HEK293T (cell line): ENCODE data around the gene KAZALD1.

Source experiments
- CTCF ChIA-PET: fragments of 350-600 bp; formaldehyde crosslinking; extraction: SDS; loops from one replicate; lab custom pipeline; 2021; ENCODE audit warnings: antibody characterized with exemption, inconsistent platforms; lab: Yijun Ruan, JAX
- POLR2A ChIA-PET: fragments of 350-600 bp; formaldehyde crosslinking; extraction: SDS; loops from one replicate; lab custom pipeline; 2020; ENCODE audit warnings: antibody characterized with exemption, inconsistent platforms; lab: Yijun Ruan, JAX
- DNase-seq: peaks from one replicate; pipeline ENCODE4 v3.0.0; 2012; ENCODE audit warnings: mixed read lengths; ENCODE audit errors: extremely low spot score
- ARNT ChIP-seq: fragments of 450-650 bp; IDR thresholded peaks from 2 replicates; pipeline ENCODE4 v1.6.1; 2017; ENCODE audit warnings: mild to moderate bottlenecking
- BHLHE40 ChIP-seq: fragments of 450-650 bp; IDR thresholded peaks from 2 replicates; pipeline ENCODE4 v1.6.1; 2016; ENCODE audit warnings: mild to moderate bottlenecking, moderate library complexity, borderline replicate concordance
- CTBP1 ChIP-seq: fragments of 450-650 bp; IDR thresholded peaks from 2 replicates; pipeline ENCODE4 v1.6.1; 2016; ENCODE audit warnings: borderline replicate concordance
- ELF4 ChIP-seq: fragments of 450-650 bp; IDR thresholded peaks from 2 replicates; pipeline ENCODE4 v1.6.1; 2017; ENCODE audit warnings: antibody characterized with exemption
- FOXA1 ChIP-seq: fragments of 450-650 bp; IDR thresholded peaks from 2 replicates; pipeline ENCODE4 v1.6.1; 2016; ENCODE audit warnings: mild to moderate bottlenecking
- FOXK2 ChIP-seq: fragments of 450-650 bp; IDR thresholded peaks from 2 replicates; pipeline ENCODE4 v1.6.1; 2016; ENCODE audit warnings: mild to moderate bottlenecking
- FOXM1 ChIP-seq: fragments of 450-650 bp; IDR thresholded peaks from 2 replicates; pipeline ENCODE4 v1.6.1; 2017; ENCODE audit warnings: mild to moderate bottlenecking, borderline replicate concordance
- HDGF ChIP-seq: fragments of 450-650 bp; IDR thresholded peaks from 2 replicates; pipeline ENCODE4 v1.6.1; 2017; ENCODE audit warnings: antibody characterized with exemption, borderline replicate concordance
- L3MBTL2 ChIP-seq: fragments of 450-650 bp; conservative IDR thresholded peaks from 2 replicates; pipeline ENCODE4 v1.6.1; 2016; ENCODE audit warnings: mild to moderate bottlenecking
- LEF1 ChIP-seq: fragments of 450-650 bp; IDR thresholded peaks from 2 replicates; pipeline ENCODE4 v1.6.1; 2017; ENCODE audit warnings: mild to moderate bottlenecking, borderline replicate concordance
- NFRKB ChIP-seq: fragments of 450-650 bp; IDR thresholded peaks from 2 replicates; pipeline ENCODE4 v1.6.1; 2016; ENCODE audit warnings: mild to moderate bottlenecking, moderate library complexity
- PKNOX1 ChIP-seq: fragments of 450-650 bp; IDR thresholded peaks from 2 replicates; pipeline ENCODE4 v1.6.1; 2016
- SP1 ChIP-seq: fragments of 450-650 bp; IDR thresholded peaks from 2 replicates; pipeline ENCODE4 v1.6.1; 2017
- SUZ12 ChIP-seq: fragments of 450-650 bp; IDR thresholded peaks from 2 replicates; pipeline ENCODE4 v1.6.1; 2016; ENCODE audit warnings: mild to moderate bottlenecking
- TARDBP ChIP-seq: fragments of 450-650 bp; IDR thresholded peaks from 2 replicates; pipeline ENCODE4 v1.6.1; 2016
- ZNF384 ChIP-seq: fragments of 450-650 bp; IDR thresholded peaks from 2 replicates; pipeline ENCODE4 v1.6.1; 2016

The KAZALD1 gene

GRCh38 chr10:101095550-101096213 is 33.9 kb downstream of the KAZALD1 start:
- peak; percentile 61 for TF ChIP-seq PKNOX1
- no peak for TF ChIP-seq ARNT
- CTCF ChIA-PET: interaction anchor here (0.5 to 9.2 kb wide), 21 partner anchors 11 to 723 kb away, joined by 3 to 153 read pairs (median 5); partner anchors contain the start of genes KAZALD1, PDZD7 and SFXN3
- peak; percentile 94 for DNase-seq
- POLR2A ChIA-PET: interaction anchor here (0.7 to 5.1 kb wide), 7 partner anchors 10 to 53 kb away, joined by 3 to 40 read pairs (median 4); partner anchors contain the start of gene KAZALD1

- POLR2A ChIA-PET: interaction anchor here (0.9 to 5.1 kb wide), 4 partner anchors 35 to 53 kb away, joined by 3 to 40 read pairs (median 4); partner anchors contain the start of gene KAZALD1
- CTCF ChIA-PET: interaction anchor here (0.6 to 9.2 kb wide), 12 partner anchors 12 to 59 kb away, joined by 3 to 153 read pairs (median 5); no protein-coding TSS in a partner anchor
- DNase-seq: no peak
- TF ChIP-seq LEF1 (no peak), BHLHE40 (no peak), ZNF384 (no peak), SP1 (no peak), ELF4 (no peak), L3MBTL2 (no peak), SUZ12 (no peak), ARNT (no peak), PKNOX1 (no peak), FOXA1 (no peak), CTBP1 (no peak), FOXM1 (no peak), HDGF (no peak), FOXK2 (no peak), NFRKB (no peak), TARDBP (no peak)
These were observed 34.6 kb downstream of the KAZALD1 start for GRCh38 chr10:101096378-101096777.

DNA sequence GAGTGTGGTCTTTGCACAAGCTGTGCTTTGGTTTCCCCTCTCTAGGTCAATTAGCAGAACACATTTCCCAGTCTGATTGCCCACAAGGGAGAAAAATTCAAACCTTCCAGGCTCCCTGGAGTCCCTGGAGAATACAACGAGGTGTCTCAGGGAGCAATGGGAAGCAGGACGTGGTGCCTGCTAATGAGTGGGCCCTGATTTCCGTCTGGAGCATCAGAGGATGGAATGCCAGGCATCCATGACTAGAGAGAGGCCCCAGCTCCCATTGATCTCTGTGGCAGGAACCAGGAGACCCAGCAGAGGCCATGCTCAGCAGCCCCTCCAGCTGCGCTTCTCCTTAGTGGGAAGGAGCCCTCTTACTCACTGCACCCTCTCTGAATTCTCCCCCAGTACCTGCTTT is 36.1 kb downstream of the KAZALD1 start:
- DNase-seq: no peak
- ChIA-PET POLR2A (interaction anchor here (1.0 to 5.1 kb wide), 2 partner anchors 11 to 44 kb away, joined by 3 to 40 read pairs; no protein-coding TSS in a partner anchor), CTCF (interaction anchor here (9.2 kb wide), 1 partner anchor 45 kb away, joined by 153 read pairs; no protein-coding TSS in a partner anchor)
- no peak for TF ChIP-seq SUZ12

DNA sequence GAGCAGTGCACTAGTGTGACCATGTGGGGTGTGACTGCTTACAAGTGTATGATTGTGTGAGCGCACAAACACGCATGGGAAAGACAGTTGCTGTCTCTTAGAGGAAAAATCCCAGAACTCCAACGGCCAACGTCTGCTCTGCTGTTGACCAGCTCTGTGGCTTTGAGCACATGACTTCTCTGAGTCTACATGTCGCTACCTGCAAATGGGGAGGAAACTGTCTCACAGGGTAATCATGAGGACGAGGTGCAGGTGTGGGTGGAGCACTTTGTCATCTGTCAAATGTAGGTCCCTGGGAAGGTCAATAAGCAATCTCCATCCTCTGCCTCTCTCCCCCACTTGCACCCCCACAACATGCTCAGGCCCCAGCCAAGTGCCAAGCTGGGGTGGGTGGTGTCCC is 38.1 kb downstream of the KAZALD1 start:
- DNase-seq: no peak
- POLR2A ChIA-PET: no interaction called here
- TF ChIP-seq FOXK2: no peak
- no peak for TF ChIP-seq CTBP1
- TF ChIP-seq ZNF384: no peak
- no peak for TF ChIP-seq SP1
- CTCF ChIA-PET: interaction anchor here (9.2 kb wide), 1 partner anchor 43 kb away, joined by 153 read pairs; no protein-coding TSS in a partner anchor

GRCh38 chr10:101101372-101101881 is 39.6 kb downstream of the KAZALD1 start:
- ChIA-PET POLR2A (interaction anchor here (1.6 kb wide), 1 partner anchor 40 kb away, joined by 6 read pairs; no protein-coding TSS in a partner anchor), CTCF (interaction anchor here (0.7 to 1.6 kb wide), 5 partner anchors 8 to 60 kb away, joined by 3 to 8 read pairs (median 3); no protein-coding TSS in a partner anchor)
- no peak for DNase-seq
- TF ChIP-seq CTBP1 (no peak), ZNF384 (no peak), TARDBP (no peak), FOXA1 (no peak), PKNOX1 (no peak), SUZ12 (no peak), NFRKB (no peak), LEF1 (no peak), BHLHE40 (no peak)

DNA sequence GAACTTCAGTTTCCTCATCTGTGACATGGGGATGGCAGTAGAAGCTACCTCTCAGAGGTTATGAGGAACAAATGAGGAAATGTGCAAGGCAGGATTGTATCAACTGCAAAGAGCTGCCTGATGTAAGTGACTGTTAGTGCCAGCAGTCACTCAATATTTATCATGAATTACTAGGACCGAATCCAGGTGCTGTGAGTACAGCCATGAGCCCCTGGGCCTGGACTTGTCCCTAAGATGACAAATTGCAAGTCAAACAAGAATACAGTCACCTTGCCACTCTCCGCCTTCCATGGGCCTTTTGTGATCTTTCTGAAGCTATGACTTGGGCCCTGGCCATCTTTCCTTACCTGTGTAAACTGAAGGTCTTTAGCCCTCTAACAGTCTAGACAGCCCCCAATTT is 41.6 kb downstream of the KAZALD1 start:
- POLR2A ChIA-PET: no interaction called here
- no peak for DNase-seq
- TF ChIP-seq ELF4 (no peak), SP1 (no peak), NFRKB (no peak), FOXK2 (no peak), CTBP1 (no peak), FOXM1 (no peak), ARNT (no peak), ZNF384 (no peak), TARDBP (no peak), HDGF (no peak), LEF1 (no peak)
- CTCF ChIA-PET: no interaction called here
